BJ (cell line): Measurements from ENCODE around the gene DLG4. TPM values are rescaled to one million over a fixed set of nuclear protein-coding genes. Genes with fewer than 3 reads are reported as not detected.

Experiments
- CTCF ChIA-PET: fragments of 350-600 bp; formaldehyde crosslinking; extraction: SDS; loops from one replicate; lab custom pipeline; 2021; ENCODE audit warnings: antibody characterized with exemption, inconsistent platforms; lab: Yijun Ruan, JAX
- POLR2A ChIA-PET: fragments of 300-600 bp; sonication (Branson Sonifier 250); formaldehyde crosslinking; extraction: SDS; loops from one replicate; lab custom pipeline; 2021; ENCODE audit warnings: antibody characterized with exemption; lab: Charles Lee
- DNase-seq: peaks from one replicate; pipeline ENCODE4 v3.0.0-alpha.2; 2011; ENCODE audit warnings: low read depth
- H3K27me3 ChIP-seq: 2 replicates; pipeline ENCODE4 v1.6.0; 2011; ENCODE audit warnings: low read length; ENCODE audit not compliant: control insufficient read depth, insufficient read depth
- H3K36me3 ChIP-seq: 2 replicates; pipeline ENCODE4 v1.5.1; 2011; ENCODE audit warnings: low read length; ENCODE audit not compliant: control insufficient read depth, insufficient read depth
- H3K4me3 ChIP-seq: 2 replicates; pipeline ENCODE4 v1.5.1; 2011; ENCODE audit warnings: low read depth, mild to moderate bottlenecking, control low read depth, low read length
- CTCF ChIP-seq: IDR thresholded peaks from 2 replicates; pipeline ENCODE4 v1.5.1; 2011; ENCODE audit warnings: low read depth, mild to moderate bottlenecking, control low read depth, inconsistent platforms, low read length, moderate library complexity; ENCODE audit not compliant: insufficient read depth
- polyA plus RNA-seq: library from polyadenylated mRNA; depleted of rRNA; stranded (reverse); fragments of >200 nt; gene quantifications from 2 replicates; pipeline ENCODE4 v1.2.3, GENCODE V29; 2011

The DLG4 gene
- polyA plus RNA-seq, 1 experiment = 20.4 TPM

DNA sequence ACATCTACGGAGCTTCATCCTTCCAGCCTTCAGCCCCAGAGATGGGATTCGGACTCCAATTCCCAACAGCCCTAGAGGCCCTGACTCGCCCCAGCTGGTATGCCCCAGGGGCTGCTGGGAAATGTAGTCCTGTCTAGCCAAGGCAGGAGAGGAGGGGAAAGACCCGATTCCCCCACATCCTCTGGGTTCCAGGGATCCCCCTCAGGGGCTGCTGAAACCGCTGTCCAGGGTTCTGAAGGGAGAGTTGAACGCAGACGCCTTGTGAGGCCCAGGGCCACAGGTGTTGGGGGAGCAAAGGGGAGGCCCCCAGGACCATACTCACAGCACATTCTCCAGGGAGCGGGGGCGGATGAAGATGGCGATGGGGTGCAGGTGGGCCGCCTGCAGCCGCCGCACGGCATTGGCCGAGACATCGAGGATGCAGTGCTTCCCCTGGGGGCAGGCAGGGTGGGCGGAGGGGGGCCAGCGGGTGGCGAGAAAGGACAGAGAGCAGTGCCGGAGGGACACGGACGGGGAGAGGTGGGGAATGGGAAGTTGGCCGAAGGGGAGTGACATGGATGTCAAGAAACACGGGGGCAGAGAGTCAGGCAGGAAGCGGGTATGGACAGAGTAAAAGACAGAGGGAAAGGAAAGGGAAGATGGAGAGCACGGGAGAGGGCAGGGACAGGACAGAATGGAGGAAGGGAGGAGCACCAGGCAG is 27.9 kb downstream of the DLG4 start:
- no peak overlapping the region for H3K4me3 ChIP-seq
- POLR2A ChIA-PET = no interaction called here
- TF ChIP-seq CTCF = no peak
- DNase-seq = no peak
- CTCF ChIA-PET = interaction anchor here (1.6 kb wide), 1 partner anchor 15 kb away, joined by 5 read pairs; no protein-coding TSS in a partner anchor
- H3K36me3 ChIP-seq = peaks cover 37% of the 10 kb centered on the region
- H3K27me3 ChIP-seq = no peaks in the 10 kb centered on the region

DNA sequence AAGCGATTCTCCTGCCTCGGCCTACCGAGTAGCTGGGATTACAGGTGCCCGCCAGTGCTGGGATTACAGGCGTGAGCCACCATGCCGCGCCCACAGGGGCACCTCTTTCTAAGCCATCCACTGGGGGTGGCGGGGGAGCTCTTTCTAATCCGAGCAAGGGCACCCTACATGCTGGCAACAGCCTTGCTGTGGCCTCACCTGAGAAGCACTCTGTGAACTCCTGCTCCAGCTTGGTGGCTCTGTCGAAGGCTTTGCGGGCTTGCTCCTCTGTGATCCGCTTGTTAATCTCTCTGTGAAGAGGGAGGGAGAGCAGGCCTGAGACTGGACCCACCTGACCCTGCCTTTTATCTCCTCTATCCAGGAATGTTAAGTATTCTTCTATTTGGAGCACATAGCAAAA is 28.6 kb downstream of the DLG4 start:
- POLR2A ChIA-PET = no interaction called here
- no peak for TF ChIP-seq CTCF
- CTCF ChIA-PET = interaction anchor here (1.6 kb wide), 1 partner anchor 14 kb away, joined by 5 read pairs; no protein-coding TSS in a partner anchor
- DNase-seq = no peak
- Histone ChIP-seq H3K27me3 (no peaks in the 10 kb centered on the region), H3K4me3 (no peak overlapping the region), H3K36me3 (peaks cover 31% of the 10 kb centered on the region)

GRCh38 chr17:7190276-7190917 is 29.2 kb downstream of the DLG4 start:
- DNase-seq = no peak
- POLR2A ChIA-PET = no interaction called here
- CTCF ChIA-PET = interaction anchor here (1.6 kb wide), 1 partner anchor 13 kb away, joined by 5 read pairs; no protein-coding TSS in a partner anchor
- peaks cover 27% of the 10 kb centered on the region for H3K36me3 ChIP-seq
- H3K4me3 ChIP-seq = no peak overlapping the region
- no peaks in the 10 kb centered on the region for H3K27me3 ChIP-seq
- TF ChIP-seq CTCF = no peak

- ChIA-PET POLR2A (no interaction called here), CTCF (interaction anchor here (0.9 to 1.3 kb wide), 3 partner anchors 111 to 141 kb away, joined by 3 to 6 read pairs (median 3); no protein-coding TSS in a partner anchor)
- TF ChIP-seq CTCF = no peak
- DNase-seq = no peak
- H3K27me3 ChIP-seq = no peaks in the 10 kb centered on the region
- H3K4me3 ChIP-seq = no peak overlapping the region
- H3K36me3 ChIP-seq = peaks cover 10% of the 10 kb centered on the region; the same call in 1 of the 2 replicates
Observed at GRCh38 chr17:7186241-7186640, 33.4 kb downstream of the DLG4 start.

GRCh38 chr17:7184647-7185046 is 35.0 kb downstream of the DLG4 start:
- H3K36me3 ChIP-seq = peaks cover 3% of the 10 kb centered on the region; the same call in 1 of the 2 replicates
- no peaks in the 10 kb centered on the region for H3K27me3 ChIP-seq
- ChIA-PET CTCF (interaction anchor here (0.6 to 0.9 kb wide), 3 partner anchors 15 to 282 kb away, joined by 3 to 5 read pairs (median 3); no protein-coding TSS in a partner anchor), POLR2A (no interaction called here)
- H3K4me3 ChIP-seq = no peak overlapping the region
- TF ChIP-seq CTCF = no peak
- DNase-seq = no peak
